GM18907 (cell line): ENCODE results near the gene MAJIN.

Source experiments
- ATAC-seq: cut with Tn5 transposase; IDR thresholded peaks from one replicate; pipeline ENCODE4 v1.9.1; 2021; ENCODE audit warnings: mild to moderate bottlenecking, moderate library complexity; ENCODE audit not compliant: unreplicated experiment

MAJIN gene

GRCh38 chr11:64914123-64914522 lies 57.8 kb downstream of the MAJIN start:
- ATAC-seq: no peak

- no peak for ATAC-seq
Measured at GRCh38 chr11:64913171-64913727, 58.7 kb downstream of the MAJIN start.

GRCh38 chr11:64911689-64912088 lies 60.2 kb downstream of the MAJIN start:
- no peak for ATAC-seq

- no peak for ATAC-seq
Measured at GRCh38 chr11:64911142-64911541, 60.8 kb downstream of the MAJIN start.

GRCh38 chr11:64910451-64911093 lies 61.3 kb downstream of the MAJIN start:
- no peak for ATAC-seq

- ATAC-seq: no peak
Measured at GRCh38 chr11:64909653-64910343, 62.1 kb downstream of the MAJIN start.

- no peak for ATAC-seq
Measured at GRCh38 chr11:64908766-64909165, 63.1 kb downstream of the MAJIN start.

- no peak for ATAC-seq
Measured at GRCh38 chr11:64906314-64906635, 65.6 kb downstream of the MAJIN start.

GRCh38 chr11:64905516-64906313 lies 66.2 kb downstream of the MAJIN start:
- ATAC-seq: no peak

- no peak for ATAC-seq
Measured at GRCh38 chr11:64903291-64903833, 68.5 kb downstream of the MAJIN start.

- no peak for ATAC-seq
Measured at GRCh38 chr11:64902102-64902900, 69.6 kb downstream of the MAJIN start.

GRCh38 chr11:64900774-64901173 lies 71.1 kb downstream of the MAJIN start:
- ATAC-seq: no peak

- no peak for ATAC-seq
Measured at GRCh38 chr11:64900263-64900678, 71.6 kb downstream of the MAJIN start.

- ATAC-seq: no peak
Measured at GRCh38 chr11:64898541-64898940, 73.4 kb downstream of the MAJIN start.

- no peak for ATAC-seq
Measured at GRCh38 chr11:64898076-64898445, 73.8 kb downstream of the MAJIN start.

- ATAC-seq: no peak
Measured at GRCh38 chr11:64897381-64898075, 74.4 kb downstream of the MAJIN start.

GRCh38 chr11:64896448-64897022 lies 75.4 kb downstream of the MAJIN start:
- no peak for ATAC-seq

- no peak for ATAC-seq
Measured at GRCh38 chr11:64894812-64895452, 77.0 kb downstream of the MAJIN start.
